Mesothelial cell of epicardium (in vitro differentiated cells): ENCODE measurements around the gene PCNT. TPM values are rescaled to one million over a fixed set of nuclear protein-coding genes. Genes with fewer than 3 reads are reported as not detected.

ENCODE experiments used
- DNase-seq, 2 experiments: peaks; one replicate each; pipeline ENCODE4 v3.0.0; 2021; ENCODE audit warnings: low spot score in 2 of 2; ENCODE audit not compliant: unreplicated experiment in 2 of 2
- H3K27ac Mint-ChIP-seq: 2 replicates; pipeline ENCODE4 v1.8.0; 2021; ENCODE audit warnings: mixed read lengths
- H3K27me3 Mint-ChIP-seq: 2 replicates; pipeline ENCODE4 v1.8.0; 2021; ENCODE audit warnings: low read depth, mixed read lengths
- H3K36me3 Mint-ChIP-seq: 2 replicates; pipeline ENCODE4 v1.8.0; 2021; ENCODE audit warnings: mixed read lengths
- H3K4me1 Mint-ChIP-seq: 2 replicates; pipeline ENCODE4 v1.8.0; 2021; ENCODE audit warnings: mixed read lengths
- H3K4me3 Mint-ChIP-seq: 2 replicates; pipeline ENCODE4 v1.8.0; 2021; ENCODE audit warnings: mild to moderate bottlenecking, moderate library complexity, mixed read lengths
- H3K9me3 Mint-ChIP-seq: 2 replicates; pipeline ENCODE4 v1.8.0; 2021; ENCODE audit warnings: mixed read lengths
- total RNA-seq: library from RNA; stranded (reverse); gene quantifications from 3 replicates; pipeline ENCODE4 v1.2.1, GENCODE V29; 2021
- TF ChIP-seq, protein P1 (sequence below): fragments of 200-600 bp; sonication (generic); IDR thresholded peaks from one replicate; pipeline ENCODE4 v1.5.0; 2021; ENCODE audit warnings: antibody characterized with exemption; ENCODE audit not compliant: unreplicated experiment

PCNT gene
- total RNA-seq, 1 donor from 2014 or later, result 41.8 TPM

GRCh38 chr21:46425571-46425970, 101.6 kb downstream of the PCNT start:
- Mint-ChIP-seq H3K27me3 (no peaks in the 10 kb centered on the region), H3K36me3 (peaks cover 5% of the 10 kb centered on the region), H3K4me1 (no peaks in the 10 kb centered on the region), H3K27ac (no peak overlapping the region), H3K4me3 (no peak overlapping the region), H3K9me3 (no peaks in the 10 kb centered on the region)
- TF ChIP-seq, protein P1, sequence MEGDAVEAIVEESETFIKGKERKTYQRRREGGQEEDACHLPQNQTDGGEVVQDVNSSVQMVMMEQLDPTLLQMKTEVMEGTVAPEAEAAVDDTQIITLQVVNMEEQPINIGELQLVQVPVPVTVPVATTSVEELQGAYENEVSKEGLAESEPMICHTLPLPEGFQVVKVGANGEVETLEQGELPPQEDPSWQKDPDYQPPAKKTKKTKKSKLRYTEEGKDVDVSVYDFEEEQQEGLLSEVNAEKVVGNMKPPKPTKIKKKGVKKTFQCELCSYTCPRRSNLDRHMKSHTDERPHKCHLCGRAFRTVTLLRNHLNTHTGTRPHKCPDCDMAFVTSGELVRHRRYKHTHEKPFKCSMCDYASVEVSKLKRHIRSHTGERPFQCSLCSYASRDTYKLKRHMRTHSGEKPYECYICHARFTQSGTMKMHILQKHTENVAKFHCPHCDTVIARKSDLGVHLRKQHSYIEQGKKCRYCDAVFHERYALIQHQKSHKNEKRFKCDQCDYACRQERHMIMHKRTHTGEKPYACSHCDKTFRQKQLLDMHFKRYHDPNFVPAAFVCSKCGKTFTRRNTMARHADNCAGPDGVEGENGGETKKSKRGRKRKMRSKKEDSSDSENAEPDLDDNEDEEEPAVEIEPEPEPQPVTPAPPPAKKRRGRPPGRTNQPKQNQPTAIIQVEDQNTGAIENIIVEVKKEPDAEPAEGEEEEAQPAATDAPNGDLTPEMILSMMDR, result no peak
- no peak for DNase-seq

DNA sequence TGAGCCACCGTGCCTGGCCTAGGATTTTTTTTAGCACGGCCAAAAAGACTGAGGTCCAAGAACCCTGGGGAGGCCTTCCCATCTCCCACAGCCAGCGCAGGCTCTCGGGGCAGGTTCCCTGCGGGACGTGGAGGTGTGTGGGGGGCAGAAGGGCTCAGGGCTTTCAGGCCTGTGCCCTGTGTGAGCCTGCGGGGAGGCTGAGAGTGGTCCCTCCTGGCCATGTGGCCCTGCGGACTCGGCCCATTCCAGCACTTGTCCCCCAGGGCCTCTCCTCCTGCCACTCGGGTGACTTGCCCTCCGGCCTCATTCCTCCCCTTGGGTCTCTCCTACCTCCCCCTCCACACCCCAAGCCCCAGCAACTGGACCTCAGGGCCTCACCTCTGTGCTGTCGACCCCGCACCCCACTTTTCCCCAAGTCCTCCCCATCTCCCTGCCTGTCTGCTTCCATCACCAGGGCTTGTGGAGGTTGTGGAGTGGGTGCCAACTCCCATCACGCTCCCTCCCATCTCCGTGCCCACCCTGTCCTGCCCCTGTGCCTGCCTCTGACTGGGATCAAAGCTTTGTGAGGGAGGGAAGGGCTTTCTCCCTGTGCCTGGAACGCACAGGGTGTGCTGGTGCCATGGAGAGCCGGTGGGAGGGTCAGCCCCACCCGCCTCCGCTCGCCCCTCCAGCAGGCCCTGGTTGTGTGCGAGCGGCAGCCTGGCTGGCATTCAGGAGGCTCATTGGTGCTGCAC, 102.5 kb downstream of the PCNT start:
- no peak overlapping the region for H3K27ac Mint-ChIP-seq
- H3K4me3 Mint-ChIP-seq, result no peak overlapping the region
- TF ChIP-seq, protein P1, result no peak
- no peaks in the 10 kb centered on the region for H3K27me3 Mint-ChIP-seq
- no peaks in the 10 kb centered on the region for H3K9me3 Mint-ChIP-seq
- no peak for DNase-seq
- peaks cover 10% of the 10 kb centered on the region for H3K36me3 Mint-ChIP-seq
- H3K4me1 Mint-ChIP-seq, result no peaks in the 10 kb centered on the region

GRCh38 chr21:46427516-46427915, 103.6 kb downstream of the PCNT start:
- H3K9me3 Mint-ChIP-seq, result no peaks in the 10 kb centered on the region
- no peak overlapping the region for H3K27ac Mint-ChIP-seq
- no peak overlapping the region for H3K4me3 Mint-ChIP-seq
- peaks cover 19% of the 10 kb centered on the region for H3K36me3 Mint-ChIP-seq
- H3K4me1 Mint-ChIP-seq, result no peaks in the 10 kb centered on the region
- DNase-seq, result no peak
- TF ChIP-seq, protein P1, result no peak
- no peaks in the 10 kb centered on the region for H3K27me3 Mint-ChIP-seq

GRCh38 chr21:46428286-46428685, 104.3 kb downstream of the PCNT start:
- TF ChIP-seq, protein P1, result no peak
- no peaks in the 10 kb centered on the region for H3K4me1 Mint-ChIP-seq
- H3K4me3 Mint-ChIP-seq, result no peak overlapping the region
- H3K36me3 Mint-ChIP-seq, result peaks cover 19% of the 10 kb centered on the region
- DNase-seq, result no peak
- no peak overlapping the region for H3K27ac Mint-ChIP-seq
- H3K27me3 Mint-ChIP-seq, result no peaks in the 10 kb centered on the region
- no peaks in the 10 kb centered on the region for H3K9me3 Mint-ChIP-seq

DNA sequence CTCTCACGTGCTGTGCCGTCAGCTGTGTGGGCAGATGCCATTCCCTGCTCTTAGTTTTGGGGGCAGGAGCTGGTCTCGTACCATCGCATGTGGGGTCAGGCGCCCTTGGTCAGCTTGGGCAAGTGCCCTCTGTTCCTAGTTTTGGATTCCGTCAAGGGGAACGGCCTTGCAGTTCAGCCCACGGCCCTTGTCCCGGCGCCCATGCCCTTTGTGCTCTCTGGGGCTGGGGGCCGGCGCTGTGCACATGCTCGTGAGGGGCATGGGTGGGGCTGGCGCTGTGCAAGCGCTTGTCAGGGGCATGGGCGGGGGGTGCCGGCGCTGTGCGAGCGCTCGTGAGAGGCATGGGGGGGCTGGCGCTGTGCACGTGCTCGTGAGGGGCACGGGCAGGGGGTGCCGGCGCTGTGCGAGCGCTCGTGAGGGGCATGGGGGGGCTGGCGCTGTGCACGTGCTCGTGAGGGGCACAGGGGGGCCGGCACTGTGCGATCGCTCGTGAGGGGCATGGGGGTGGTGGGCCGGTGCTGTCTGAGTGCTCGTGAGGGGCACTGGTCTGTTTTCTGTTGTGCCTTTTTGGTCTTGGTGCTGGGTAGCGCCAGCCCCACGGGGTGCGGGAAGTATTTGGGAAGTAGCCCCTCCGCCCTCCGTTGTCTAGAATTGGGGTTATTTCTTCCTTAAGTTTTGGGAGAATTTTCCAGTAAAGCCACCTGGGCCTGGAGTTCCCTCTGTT, 105.2 kb downstream of the PCNT start:
- Mint-ChIP-seq H3K27ac (no peak overlapping the region), H3K9me3 (no peaks in the 10 kb centered on the region), H3K36me3 (peaks cover 19% of the 10 kb centered on the region), H3K27me3 (no peaks in the 10 kb centered on the region), H3K4me1 (no peaks in the 10 kb centered on the region), H3K4me3 (no peak overlapping the region)
- no peak for DNase-seq
- TF ChIP-seq, protein P1, result no peak
